HG03280 (cell line): ENCODE results near the gene DCAF5.
"Not testable (repeated sequence)": the region's sequence is repeated elsewhere in the genome, so short reads cannot be mapped to it uniquely, and the experiment has no call there.

Experiments
- ATAC-seq: cut with Tn5 transposase; IDR thresholded peaks from one replicate; pipeline ENCODE4 v1.9.1; 2021; ENCODE audit warnings: mild to moderate bottlenecking, moderate library complexity; ENCODE audit not compliant: unreplicated experiment

DCAF5 gene, protein sequence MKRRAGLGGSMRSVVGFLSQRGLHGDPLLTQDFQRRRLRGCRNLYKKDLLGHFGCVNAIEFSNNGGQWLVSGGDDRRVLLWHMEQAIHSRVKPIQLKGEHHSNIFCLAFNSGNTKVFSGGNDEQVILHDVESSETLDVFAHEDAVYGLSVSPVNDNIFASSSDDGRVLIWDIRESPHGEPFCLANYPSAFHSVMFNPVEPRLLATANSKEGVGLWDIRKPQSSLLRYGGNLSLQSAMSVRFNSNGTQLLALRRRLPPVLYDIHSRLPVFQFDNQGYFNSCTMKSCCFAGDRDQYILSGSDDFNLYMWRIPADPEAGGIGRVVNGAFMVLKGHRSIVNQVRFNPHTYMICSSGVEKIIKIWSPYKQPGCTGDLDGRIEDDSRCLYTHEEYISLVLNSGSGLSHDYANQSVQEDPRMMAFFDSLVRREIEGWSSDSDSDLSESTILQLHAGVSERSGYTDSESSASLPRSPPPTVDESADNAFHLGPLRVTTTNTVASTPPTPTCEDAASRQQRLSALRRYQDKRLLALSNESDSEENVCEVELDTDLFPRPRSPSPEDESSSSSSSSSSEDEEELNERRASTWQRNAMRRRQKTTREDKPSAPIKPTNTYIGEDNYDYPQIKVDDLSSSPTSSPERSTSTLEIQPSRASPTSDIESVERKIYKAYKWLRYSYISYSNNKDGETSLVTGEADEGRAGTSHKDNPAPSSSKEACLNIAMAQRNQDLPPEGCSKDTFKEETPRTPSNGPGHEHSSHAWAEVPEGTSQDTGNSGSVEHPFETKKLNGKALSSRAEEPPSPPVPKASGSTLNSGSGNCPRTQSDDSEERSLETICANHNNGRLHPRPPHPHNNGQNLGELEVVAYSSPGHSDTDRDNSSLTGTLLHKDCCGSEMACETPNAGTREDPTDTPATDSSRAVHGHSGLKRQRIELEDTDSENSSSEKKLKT

DNA sequence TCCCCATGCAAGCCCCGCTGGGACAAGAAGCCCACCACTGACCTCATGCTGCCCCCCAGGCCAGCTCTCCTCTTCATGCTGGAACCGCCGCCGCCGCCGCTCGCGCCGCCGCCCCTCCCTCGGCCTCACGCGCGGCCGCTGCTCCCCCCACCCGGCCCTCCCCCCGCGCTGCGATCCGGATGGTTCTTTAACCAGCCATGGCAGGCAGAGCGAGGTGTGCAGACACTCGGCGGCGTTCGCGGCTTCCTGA is at the start of gene DCAF5:
TSS of gene DCAF5 (minus strand) at position 218 of the 250 bp plus-strand sequence. CDS start at position 77, 141 bp downstream.
- ATAC-seq, result no peak

DNA sequence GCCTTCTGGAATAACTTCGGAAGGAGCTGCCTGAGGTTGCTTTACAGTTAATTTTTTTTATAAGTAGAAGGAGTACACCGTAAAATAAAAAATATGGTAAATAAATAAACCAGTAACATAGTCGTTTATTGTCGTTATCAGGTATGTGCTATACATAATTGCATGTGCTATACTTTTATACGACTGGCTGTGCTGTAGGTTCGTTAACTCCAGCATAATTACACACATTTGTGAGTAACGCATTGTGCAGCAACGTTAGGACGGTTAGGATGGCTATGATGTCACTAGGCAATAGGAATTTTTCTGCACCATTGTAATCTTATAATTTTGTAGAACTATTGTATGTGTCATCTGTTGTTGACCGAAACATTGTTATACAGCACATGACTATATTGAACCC is 46.9 kb upstream of the DCAF5 start:
- no peak for ATAC-seq

DNA sequence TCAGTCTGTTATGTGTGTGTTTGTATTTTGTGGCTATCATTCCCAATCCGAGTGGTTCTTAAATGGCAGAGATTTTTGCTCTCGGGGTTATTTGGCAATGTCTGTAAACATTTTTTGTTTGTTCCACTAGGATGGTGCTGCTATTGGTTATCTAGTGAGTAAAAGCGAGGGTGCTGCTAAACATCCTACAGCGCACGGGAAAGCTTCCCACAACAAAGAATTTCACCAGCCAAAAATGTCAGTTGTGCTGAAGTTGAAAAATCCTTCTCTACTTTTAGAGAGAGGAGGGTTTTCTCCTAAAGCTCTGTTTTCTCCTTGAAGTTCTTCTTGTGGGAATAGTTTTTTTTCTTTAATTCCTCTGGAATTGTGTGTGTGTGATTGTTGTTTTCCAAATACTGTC is 40.8 kb upstream of the DCAF5 start:
- no peak for ATAC-seq

DNA sequence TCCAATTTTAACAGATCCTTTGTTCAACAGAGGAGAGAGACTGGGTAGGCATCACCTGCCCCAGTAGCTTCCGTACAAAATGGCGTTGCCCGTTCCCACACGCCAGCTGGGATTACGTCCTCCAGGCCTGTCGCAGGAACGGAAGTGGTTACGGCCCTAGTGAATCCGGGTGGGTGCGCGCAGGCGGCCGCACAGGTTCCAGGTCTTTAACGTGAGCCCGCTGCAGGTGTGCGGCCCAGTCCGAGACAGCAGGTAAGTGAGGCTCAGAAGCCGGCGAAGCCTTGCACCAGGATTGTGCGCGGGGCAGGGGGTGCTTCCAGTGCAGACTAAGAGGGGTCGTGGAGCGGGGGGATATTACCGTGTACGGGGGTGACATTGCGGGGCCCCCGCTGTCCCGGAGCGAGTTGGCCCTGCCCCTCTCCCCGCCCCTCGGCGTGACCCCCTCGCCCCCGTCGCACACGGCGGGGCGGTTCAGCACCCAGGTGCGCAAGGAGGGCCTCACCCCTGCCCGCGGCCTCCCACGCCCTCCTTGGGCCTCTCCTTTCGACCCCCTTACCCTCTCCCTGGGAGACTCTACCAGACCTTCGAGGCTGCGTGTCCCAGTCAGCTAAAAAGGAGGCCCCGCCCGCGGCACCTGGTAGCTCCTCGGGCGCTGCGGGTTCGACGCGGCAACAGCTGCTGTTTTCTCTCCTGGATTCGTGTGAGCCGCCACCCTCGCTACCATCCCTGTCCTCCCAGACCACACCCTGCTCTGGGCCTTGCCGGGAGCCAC is 38.6 kb upstream of the DCAF5 start, which contains the start of gene EXD2:
TSS of gene EXD2 (plus strand) at position 159 of the 772 bp plus-strand sequence. CDS start 17,973 bp downstream, outside the sequence.
- peak; percentile 88 for ATAC-seq

DNA sequence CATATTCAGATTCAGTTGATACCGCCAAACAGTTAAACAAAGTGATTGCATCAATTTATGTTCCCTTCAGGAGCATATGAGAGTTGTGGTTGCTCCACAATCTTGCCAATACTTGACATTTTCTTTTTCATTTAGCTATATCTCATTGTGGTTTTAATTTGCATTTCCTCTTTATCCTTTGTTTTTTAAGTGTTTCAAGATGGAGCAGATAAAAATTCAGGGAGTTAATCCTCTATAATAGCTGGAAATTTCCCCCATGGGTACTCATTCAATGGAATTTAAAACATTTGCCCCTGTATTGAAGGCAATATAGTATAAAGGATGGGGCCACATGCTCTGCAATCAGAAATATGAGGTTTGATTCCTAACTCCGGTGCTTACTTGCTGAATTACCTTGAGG is 37.3 kb upstream of the DCAF5 start:
- ATAC-seq, result no peak

DNA sequence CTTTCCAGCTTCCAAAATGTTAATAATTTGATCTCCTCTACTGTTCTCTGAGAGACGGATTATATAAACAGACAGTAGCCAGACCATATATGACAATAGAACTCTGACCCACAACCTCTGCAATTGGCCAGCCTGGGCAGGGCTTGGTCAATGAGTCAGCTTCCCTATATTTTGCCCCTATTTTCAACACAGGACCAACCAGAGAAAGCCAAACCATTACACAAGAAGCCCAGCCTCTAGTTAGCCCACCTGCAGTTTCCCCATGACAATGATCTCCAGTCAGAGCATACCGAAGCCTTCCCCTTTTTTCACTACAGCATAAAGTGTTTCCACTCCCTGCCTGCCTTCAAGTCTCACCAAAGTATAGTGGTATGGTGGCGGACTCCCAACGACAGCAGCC is 30.8 kb upstream of the DCAF5 start:
- ATAC-seq, result no peak

DNA sequence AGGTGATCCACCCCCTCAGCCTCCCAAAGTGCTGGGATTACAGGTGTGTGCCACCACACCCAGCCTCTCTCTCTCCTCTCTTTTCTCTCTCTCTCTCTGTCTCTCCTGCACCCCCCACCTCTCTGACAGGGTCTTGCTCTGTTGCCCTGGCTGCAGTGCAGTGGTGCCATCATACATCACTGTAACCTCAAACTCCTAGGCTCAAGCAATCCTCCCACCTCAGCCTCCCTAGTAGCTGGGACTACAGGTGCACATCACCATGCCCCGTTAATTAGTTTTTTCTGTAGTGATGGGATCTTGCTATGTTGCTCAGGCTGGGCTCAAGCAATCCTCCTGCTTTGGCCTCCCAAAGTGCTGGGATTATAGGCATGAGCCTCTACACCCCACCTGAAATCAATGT is 29.7 kb upstream of the DCAF5 start:
- ATAC-seq, result not testable (repeated sequence)

DNA sequence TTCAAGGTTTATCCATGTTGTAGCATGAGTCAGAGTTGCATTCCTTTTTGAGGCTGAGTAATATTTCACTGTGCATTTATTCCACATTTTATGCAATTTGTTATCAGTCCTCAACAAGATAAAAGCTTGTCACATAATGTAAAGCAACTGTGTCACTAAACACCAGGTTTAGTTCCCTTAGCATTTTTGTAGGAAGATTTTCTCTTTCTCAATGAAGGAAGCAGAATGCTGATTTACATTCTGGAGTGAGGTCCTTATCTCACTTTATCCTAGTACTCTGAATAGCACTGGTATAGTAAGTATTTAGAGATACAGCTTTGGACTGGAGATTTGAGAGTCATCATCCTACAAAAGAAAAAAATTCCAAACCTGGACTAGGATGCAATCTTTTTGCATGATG is 28.6 kb upstream of the DCAF5 start:
- ATAC-seq, result no peak

DNA sequence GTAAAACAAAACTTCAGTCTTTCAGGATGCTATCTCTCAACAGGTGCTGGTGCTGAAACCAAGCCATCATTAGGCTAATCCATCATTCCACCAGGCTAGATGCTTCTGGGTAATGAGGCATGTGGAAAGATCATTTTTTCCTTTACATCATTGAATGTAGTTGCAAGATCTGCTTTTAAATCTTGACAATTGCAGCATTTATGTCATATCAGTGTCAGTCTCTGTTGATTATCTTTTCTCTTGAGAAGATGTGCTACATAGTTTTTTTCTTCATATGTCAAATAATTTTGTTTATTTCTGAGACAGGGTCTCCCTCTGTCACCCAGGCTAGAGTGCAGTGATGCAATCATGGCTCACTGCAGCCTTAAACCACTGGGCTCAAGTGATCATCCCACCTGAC is 22.2 kb upstream of the DCAF5 start:
- ATAC-seq, result no peak

DNA sequence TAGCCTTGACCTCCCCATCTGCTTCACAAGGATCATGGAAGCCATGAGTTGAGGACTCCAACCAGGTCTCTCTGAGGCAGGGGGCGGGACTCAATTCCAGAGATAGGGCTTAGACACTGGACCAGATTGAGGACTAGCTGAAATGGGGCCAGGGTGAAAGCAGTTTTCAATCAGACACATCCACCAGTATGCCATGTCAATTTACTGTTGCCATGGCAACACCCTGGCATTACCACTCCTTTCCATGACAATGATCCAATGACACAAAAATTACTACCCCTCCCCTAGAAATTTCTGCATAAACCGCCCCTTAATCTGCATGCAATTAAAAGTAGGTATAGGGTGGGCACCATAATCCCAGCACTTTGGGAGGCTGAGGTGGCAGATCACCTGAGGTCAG is 18.6 kb upstream of the DCAF5 start:
- no peak for ATAC-seq

DNA sequence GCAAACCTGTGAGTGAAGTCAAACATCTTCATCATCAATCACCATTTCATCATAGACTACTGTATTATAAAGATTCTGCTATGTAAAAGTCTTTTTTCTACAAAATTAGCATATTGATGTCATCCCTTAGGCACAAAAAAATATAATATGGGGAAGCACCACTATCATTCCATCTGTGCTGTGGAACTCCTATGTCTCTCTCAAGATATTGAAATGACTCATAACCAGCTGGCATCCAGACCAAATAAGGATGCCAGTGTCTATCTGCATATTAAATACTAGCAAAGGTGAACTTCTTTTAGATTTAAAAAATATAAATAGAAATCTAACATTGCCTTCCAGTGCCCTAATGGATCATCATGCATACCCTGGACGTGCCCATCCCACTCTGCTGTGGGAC is 17.9 kb upstream of the DCAF5 start:
- no peak for ATAC-seq

DNA sequence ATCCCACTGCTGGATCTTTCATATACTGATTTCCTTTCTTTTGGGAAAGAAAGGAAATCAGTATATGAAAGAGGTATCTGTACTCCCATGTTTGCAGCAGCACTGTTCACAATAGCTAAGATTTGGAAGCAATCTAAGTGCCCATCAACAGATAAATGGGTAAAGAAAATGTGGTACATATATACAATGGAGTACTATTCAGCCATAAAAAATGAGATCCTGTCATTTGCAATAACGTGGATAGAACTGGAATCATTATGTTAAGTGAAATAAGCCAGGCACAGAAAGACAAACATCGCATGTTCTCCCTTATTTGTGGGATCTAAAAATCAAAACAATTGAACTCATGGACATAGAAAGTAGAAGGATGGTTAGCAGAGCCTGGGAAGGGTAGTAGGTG is 12.9 kb upstream of the DCAF5 start:
- not testable (repeated sequence) for ATAC-seq

DNA sequence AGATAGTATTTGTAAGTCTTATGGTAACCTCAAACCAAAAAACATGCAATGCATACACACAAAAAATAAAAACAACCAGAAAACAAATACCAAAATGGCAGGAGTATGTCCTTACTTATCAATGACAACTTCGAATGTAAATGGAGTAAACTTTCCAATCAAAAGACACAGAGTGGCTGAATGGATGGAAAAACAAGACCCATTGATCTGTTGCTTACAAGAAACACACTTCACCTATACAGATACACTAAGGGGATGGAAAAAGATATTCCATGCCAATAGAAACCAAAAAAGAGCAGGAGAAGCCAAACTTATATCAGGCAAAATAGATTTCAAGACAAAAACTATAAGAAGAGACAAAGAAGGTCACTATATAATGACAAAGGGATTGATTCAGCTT is 8.7 kb upstream of the DCAF5 start:
- ATAC-seq, result no peak

DNA sequence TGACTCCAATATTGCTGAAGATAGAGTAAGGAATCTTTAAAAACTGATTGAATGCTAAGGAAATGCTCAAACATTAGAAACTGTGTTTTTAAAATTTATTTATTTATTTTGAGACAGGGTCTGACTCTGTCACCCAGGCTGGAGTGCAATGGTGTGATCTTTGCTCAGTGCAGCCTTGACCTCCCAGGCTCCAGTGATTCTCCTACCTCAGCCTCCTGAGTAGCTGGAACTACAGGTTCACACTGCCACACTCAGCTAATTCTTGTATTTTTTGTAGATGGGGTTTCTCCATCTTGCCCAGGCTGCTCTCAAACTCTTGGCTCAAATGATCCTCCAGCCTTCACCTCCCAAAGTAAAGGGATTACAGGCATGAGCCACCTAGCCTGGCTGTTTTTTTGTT is 3.3 kb upstream of the DCAF5 start:
- no peak for ATAC-seq

DNA sequence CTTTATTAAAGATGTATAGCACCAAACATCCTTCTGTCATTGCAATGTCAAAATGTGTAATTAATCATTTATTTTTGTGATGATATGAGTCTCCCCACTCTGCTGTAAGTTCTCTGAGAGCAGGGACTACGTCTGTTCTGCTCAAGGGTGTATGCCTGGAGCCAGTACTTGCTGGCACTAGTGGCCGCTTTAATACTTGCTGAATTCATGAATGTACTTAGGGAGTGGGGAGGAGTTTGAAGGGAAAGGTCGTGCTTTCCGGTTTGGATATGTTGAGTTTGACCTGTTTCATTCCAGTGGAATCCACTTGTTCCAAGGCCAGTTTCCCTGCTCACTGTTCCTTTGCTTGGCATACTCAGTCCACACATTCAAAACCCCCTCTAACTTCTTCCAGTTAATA is 1.9 kb upstream of the DCAF5 start:
- ATAC-seq, result no peak

DNA sequence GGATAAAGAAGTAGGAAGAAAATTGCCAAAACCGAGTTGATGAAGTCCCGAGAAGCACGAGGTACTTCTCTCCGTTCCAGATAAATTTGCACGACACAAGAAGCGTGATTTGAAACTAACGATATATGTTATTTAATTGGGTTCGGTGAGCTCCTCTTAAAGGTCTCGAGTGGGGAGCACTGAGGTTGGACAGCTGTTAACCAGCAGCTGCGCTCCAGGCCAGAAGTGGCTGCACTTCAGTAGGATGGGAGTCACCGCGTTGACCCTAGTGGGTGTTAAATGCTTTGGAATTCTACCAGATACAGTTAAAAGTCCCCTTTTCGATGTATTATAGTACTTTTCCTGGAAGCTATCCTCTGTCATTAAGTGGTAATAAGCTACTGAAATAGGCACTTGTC is 953 bp upstream of the DCAF5 start:
- no peak for ATAC-seq

DNA sequence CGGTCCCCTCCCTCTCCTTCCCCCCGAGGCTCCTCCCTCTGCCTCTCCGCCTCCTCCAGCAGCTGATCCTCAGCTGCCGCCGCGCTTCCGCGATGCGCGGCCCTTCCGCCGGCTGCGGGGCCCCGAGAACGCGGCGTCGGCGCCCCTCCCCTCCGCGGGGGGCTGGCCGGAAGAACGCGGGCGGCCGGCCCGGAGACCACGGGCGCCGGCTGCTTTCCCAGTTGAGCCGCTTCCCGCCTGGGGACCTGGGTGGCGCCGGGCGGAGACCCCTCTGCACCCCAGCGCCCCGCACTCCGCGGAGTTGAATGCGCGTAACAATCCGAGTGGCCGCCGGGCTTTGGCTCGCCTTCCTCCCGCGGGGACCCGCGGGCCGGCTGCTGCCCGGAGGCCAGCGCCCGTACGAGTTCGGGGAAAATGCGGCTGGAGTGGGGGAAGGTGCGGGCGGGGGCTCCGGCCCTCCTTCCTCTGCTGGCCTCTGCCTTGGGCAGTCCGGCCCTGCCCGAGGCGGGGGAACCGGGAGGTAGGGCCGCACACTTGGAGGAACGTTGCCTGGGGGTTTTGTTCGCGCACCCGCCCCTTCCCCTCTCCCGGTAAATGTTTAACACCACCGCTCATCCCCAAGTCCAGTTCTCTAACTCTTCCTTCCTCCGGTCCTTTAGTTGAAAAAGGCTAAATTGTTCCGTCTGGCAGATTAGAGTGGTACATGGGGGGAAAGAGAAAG is 393 bp upstream of the DCAF5 start:
- peak; percentile 88 for ATAC-seq

DNA sequence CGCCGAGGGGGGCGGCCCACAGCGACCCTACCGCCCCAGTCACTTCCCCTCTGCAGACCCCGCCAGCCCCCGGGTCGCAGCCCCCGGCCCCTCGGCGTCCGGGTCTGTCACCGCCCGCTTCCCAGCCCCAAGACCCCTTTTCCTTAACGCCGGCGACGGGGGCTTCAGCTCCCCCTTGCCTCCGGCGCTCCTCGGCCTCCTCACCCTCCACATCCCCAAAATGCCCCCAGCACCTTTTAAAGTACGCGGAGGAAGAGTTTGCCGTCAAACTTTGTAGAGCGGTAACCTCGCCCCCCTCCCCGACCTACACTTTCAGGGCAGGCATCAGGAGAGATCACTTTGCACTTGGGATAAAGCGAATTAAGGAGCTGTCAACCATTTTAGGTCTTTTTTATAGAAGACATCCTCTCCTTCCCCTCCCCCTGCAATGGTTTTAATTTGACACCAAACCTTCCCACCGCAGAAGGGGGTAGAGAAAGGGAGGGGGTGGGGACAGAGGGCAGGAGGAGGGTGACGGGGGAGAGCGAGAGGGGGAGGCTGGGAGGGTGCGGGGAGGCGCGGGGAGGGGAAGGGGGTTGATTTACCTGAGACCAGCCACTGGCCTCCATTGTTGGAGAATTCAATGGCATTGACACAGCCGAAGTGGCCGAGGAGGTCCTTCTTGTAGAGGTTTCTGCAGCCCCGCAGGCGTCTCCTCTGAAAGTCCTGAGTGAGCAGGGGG is 578 bp downstream of the DCAF5 start:
- peak; percentile 2 for ATAC-seq

DNA sequence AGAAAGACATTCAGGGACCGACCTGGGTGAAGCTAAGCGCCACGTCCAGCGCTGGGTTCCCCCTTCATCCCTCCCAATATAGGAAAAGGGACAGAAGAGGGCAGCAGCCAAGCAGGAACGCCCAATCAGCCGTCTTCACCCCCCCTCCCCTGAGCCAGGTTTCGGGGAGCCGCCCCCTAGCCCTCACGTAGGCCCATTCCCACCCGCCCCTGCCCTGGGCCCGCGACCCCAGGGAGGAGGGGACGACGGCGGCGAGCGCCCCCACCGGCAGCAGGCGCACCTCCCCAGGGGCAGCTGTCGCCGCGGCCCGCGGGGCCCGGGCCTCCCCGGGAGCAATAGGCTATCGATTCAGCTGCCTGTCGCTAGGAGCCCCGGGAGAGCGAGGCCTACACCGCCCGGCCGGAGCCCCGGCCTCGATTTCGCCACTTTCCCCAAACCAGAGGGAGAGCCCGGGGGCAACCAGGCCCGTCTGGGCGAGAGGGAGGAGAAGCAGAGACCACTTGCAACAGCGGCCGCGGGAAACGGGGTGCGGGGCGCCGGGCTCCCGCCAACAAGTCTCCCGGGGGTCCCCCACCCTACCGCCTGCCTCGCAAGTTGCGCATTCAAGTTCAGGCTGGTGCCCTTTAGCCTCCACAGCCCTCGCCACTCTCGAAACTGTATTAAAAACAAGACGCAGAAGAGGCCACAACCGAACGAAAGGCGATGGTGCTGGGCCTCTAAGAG is 1.3 kb downstream of the DCAF5 start:
- peak; percentile 53 for ATAC-seq
